ENCODE measurements around the gene SLC66A1.
A peak's percentile ranks its signal among the peaks of the same experiment; 100 is the strongest.
"Not testable (repeated sequence)": the region's sequence is repeated elsewhere in the genome, so short reads cannot be mapped to it uniquely, and the experiment has no call there.

The SLC66A1 gene, protein sequence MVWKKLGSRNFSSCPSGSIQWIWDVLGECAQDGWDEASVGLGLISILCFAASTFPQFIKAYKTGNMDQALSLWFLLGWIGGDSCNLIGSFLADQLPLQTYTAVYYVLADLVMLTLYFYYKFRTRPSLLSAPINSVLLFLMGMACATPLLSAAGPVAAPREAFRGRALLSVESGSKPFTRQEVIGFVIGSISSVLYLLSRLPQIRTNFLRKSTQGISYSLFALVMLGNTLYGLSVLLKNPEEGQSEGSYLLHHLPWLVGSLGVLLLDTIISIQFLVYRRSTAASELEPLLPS

DNA sequence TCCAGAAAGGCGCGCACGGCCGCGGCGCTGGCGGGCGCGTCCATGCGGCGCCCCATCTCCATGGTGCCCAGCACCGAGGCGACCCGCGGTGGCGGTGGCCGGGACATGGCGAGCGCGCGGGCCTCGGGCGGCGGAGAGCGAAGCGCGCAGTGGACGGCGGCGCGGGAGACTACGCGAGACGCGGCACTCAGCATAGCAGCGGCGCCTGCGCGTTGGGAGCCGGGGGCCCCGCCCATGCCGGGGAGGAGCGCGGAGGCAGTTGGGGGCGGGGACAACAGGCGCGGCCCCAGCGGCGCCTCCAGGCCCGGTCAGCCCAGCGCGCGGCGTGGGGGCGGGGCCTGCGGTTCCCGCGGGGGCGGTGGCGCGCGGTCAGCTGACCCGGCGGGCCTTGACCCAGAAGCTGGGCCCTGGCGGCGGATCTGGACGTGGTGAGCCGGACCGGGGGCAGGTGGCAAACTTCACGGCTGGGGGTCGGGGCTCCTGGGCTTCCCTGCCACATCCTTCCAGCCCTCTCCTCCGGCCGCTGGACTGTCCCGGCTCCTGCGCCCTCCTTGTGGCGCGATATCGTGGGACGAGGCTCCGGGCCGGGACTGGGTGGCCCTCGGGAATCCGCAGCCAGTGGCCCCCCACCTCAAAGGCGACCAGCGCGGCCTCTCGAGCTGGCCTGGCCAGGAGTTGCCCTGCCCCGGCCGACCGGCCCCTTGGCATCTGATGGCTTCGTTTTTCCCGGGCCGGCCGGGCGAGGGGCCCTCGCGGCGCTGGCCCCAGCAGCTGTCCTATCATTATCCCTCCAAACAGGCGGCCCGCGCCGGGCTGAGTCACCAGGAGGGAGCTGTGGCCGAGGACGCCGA is at the start of gene SLC66A1, which contains the start of gene AKR7A2:
Gene SLC66A1, plus strand, starts transcription at position 396 of the 851 bp plus-strand sequence. CDS start 5,352 bp downstream, outside the sequence.
Gene AKR7A2, minus strand, starts transcription at position 214 of the 851 bp plus-strand sequence. Its CDS starts 20 bp downstream, at position 194.
- peak; percentile 66 to 84 (median 83) for DNase-seq

DNA sequence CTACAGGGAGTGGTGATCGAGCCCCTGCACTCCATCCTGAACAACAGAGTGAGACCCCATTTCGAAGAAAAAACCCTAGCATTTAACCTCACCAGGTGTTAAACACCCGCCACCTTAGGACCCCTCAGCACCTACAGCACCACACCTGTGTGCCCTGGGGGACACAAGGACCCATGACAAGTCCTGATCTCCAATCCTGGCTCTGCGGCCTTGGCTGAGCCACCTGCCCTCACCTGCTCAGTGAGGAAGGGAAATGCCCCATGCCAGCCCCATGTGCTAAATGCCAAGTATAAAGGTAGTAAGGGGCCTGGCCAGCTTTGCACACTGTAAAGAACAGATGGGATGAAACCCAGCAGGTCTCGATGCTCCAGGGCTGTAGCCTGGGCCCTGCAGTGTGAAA is 49.4 kb upstream of the SLC66A1 start:
- DNase-seq: no peak

DNA sequence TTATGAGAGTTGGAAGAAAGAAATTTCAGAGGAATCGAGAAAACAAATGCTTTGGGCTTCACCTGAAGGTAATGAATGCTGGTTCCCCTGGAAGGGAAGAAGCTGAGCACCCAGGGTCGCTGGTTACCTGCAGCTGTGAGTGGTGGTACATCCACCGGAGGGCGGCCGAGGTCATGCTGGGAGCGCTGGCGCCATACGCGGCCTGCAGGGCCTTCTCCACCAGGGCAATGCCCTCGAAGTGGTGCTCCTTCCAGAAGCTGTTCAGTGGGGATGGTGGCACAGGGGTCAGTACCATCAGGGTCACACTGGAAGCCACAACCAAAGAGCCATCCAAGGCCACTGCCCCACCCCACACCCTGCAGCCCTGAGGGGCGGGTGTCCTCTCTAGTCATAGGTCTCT is 43.7 kb upstream of the SLC66A1 start:
- DNase-seq: no peak

DNA sequence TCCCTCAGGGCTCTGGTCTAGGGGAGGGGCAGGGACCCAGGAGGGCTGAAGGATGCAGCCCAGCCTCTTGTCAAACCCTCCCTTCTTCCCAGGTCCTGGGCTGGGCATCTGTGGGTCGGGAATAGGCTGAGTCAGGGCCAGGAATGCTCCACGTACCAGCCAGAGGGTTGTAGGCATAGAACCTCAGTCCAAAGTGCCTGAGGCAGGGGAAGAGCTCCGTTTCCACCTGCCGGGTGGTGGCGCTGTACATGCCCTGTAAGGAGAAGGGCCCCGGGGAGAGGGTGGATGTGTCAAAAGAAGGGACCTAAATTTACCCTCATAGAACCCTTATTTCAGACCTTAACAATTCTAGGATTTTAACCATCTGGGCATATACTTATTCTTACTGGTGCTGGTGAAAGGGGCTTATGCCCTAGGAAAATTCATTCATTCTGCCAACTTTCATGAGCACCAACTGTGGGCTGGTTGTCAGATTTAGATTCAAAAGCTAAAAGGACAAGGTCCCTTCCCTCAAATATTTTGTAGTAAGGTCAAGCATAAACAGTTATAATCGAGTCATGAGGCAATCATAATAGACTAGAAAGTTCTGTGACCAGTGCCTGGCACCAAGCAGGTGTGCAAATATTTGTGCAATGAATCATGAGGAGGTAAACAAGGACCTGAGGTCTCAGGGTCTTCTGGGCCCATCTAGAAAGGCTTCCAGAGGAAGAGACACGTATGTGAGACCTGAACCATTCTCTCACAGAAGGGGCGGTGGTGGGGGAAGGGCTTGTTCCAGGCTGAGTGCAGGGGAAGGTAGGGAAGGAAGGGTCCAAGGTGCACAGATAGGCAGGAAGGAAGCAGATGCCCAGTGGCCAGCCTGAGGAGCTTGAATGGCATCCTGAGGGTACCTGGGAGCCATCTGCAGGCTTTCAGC is 42.4 kb upstream of the SLC66A1 start:
- DNase-seq: not testable (repeated sequence)

DNA sequence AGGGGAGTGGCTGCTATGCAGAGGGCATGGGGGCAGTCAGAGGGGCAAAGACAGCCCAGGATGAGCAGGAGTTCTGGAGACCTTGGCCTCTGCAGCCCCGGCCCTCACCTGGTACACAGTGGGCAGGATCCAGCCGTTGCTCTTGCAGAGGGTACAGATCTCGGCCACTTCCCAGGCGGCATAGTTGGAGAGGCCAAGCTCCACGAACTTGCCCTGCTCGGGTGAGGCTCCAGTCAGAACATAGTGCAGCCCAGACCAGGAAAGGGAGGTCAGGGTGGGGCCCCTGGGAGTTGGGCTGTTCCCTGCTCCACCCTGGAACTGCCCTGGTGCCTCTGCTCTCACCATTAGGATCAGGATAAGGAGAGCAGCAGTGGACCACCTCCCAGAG is 41.8 kb upstream of the SLC66A1 start:
- not testable (repeated sequence) for DNase-seq

DNA sequence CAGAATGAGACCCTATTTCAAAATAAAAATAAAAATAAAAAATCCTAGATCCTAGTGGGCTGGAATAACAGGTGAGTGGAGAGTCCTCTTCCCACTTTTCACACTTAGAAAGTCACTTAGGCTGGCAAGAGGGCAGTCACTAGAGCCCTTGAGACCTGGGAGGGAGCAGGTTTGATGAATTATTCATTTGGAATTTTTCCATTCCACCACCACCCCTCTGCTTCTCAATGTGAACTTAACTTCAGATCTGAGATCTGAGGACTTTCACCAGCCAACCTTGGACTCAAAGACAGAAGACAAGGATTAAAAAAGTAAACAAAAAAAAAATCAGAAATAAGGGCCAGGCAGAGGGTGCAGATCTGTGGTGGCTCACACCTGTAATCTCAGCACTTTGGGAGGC is 40.1 kb upstream of the SLC66A1 start:
- no peak for DNase-seq

DNA sequence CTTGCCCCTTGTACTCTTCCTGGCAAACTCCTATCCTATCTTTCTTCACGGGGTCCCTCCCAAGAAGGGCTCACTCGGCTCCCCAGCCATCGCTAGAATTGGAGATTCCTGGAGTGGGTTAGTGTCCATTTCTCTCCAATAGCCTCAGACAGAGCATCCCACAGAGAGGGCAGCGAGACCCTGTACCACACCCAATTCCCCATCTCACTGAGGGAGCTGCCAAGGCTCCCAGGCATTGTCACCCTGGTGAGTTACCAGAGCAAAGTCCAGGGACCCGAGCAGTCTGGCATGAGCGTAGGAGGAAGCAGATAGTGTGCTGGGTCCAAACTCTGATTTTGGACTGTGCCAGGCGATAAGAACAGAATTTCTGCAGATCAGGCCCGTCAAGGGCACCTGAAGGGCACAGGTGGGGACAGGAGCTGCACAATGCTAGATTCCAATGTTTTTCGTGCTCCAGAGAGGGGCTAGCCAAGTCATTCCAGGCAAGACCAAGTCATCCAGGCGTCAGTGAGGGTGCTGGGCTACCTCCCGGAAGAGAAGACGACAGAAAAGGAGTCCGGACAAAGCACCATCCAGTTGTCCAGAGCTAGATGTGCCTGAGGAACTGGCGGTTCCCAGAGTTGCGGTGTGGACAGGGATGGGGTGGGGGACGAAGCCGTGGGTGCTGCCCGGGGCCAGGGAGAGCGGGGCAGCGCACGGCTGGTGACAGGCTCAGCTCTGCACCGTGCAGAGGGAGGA is 38.9 kb upstream of the SLC66A1 start:
- DNase-seq: no peak

DNA sequence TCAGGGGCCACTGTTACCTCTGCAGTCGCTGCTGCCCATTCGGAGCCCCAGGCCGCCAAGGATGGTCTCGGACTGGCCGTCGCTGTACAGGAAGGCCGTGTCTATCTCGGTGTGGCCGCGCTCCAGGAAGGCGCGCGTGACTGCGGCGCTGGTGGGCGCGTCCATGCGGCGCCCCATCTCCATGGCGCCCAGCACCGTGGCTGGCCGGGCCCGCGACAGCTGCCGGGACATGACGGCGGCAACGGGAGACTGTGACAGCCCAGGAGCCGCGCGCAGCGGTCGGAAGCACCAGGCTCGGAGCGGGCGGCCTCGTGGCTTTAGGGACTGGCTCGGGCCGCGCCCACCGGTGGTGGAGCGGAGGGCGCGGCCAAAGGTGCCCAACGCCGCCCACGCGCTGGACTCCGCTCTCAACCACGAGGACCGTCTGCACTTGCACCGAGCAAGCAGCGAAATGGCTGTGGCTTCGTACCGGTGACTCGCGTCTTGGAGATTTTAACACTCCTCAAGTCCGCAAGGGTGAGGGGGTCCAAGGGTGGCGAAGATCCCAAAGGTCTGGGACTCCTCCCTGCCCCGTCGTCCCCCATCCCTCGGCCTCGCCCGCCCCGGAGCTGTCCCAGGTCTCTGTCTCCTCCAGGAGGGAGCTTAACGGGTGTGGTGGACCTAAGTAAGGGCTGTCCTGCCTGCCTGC is 38.1 kb upstream of the SLC66A1 start:
- not testable (repeated sequence) for DNase-seq

DNA sequence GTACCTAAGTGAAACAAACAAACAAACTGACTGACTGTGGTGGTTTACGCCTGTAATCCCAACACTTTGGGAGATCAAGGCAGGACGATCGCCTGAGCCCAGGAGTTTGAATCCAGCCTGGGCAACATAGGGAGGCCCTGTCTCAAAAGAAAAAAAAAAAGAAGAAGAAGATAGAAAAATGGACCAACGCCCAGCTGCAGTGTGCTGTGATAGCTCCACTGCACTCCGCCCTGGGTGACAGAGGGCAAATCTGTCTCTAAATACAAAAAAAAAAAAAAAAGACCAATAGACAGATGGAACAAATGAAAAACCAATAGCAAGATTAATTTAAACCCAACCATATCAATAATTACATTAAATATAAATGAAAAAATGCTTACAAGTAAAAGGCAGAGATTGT is 37.5 kb upstream of the SLC66A1 start:
- no peak for DNase-seq

DNA sequence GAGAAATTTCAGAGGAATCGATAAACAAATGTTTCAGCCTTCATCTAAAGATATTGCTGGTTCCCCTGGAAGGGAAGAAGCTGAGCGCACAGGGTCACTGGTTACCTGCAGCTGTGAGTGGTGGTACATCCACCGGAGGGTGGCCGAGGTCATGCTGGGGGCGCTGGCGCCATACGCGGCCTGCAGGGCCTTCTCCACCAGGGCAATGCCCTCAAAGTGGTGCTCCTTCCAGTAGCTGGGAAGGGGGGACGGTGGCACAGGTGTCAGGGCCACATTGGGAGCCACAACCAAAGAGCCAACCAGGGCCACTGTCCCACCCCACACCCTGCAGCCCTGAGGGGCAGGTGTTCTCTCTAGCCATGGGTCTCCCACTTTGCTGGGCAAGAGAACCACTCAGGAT is 28.2 kb upstream of the SLC66A1 start:
- DNase-seq: no peak

DNA sequence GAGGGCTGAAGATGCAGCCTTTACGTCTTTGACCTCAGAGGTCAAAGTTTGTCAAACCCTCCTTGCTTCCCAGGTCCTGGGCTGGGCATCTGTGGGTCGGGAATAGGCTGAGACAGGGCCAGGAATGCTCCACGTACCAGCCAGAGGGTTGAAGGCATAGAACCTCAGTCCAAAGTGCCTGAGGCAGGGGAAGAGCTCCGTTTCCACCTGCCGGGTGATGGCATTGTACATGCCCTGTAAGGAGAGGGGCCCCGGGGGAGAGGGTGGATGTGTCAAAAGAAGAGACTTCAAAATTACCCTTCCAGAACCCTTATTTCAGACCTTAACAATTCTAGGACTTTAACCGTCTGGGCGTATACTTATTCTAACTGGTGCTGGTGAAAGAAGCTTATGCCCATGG is 27.2 kb upstream of the SLC66A1 start:
- DNase-seq: no peak

DNA sequence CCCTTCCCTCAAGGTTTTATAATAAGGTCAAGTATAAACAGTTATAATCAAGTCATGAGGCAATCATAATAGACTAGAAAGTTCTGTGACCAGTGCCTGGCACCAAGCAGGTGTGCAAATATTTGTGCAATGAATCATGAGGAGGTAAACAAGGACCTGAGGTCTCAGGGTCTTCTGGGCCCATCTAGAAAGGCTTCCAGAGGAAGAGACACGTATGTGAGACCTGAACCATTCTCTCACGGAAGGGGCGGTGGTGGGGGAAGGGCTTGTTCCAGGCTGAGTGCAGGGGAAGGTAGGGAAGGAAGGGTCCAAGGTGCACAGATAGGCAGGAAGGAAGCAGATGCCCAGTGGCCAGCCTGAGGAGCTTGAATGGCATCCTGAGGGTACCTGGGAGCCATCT is 26.8 kb upstream of the SLC66A1 start:
- not testable (repeated sequence) for DNase-seq

DNA sequence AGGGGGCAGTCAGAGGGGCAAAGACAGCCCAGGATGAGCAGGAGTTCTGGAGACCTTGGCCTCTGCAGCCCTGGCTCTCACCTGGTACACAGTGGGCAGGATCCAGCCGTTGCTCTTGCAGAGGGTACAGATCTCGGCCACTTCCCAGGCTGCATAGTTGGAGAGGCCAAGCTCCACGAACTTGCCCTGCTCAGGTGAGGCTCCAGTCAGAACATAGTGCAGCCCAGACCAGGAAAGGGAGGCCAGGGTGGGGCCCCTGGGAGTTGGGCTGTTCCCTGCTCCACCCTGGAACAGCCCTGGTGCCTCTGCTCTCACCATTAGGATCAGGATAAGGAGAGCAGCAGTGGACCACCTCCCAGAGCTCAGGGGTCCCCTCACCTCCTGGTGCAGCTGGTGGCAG is 26.3 kb upstream of the SLC66A1 start:
- DNase-seq: not testable (repeated sequence)

DNA sequence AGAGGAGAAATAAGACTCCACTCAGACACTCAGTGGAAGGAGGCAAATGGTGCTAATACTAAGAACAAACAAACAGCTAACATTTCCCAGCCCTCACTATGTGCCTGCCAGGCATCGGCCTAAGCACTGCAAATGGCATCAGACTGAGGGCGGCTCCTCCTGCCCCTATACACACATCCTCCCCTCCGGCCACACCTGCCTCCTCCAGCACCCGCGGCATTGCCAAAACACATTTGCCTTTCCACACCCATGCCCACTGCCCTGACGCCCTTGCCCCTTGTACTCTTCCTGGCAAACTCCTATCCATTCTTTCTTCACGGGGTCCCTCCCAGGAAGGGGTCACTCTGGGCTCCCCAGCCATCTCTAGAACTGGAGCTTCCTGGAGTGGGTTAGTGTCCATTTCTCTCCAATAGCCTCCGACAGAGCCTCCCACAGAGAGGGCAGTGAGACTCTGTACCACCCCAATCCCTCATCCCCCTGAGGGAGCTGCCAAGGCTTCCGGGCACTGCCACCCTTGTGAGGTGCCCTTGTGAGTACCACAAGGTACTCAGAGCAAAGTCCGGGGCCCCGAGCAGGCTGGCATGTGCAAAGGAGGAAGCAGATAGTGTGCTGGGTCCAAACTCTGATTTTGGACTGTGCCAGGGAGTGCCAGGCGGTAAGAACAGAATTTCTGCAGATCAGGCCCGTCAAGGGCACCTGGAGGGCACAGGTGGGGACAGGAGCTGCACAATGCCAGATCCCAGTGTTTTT is 24.5 kb upstream of the SLC66A1 start:
- DNase-seq: no peak

DNA sequence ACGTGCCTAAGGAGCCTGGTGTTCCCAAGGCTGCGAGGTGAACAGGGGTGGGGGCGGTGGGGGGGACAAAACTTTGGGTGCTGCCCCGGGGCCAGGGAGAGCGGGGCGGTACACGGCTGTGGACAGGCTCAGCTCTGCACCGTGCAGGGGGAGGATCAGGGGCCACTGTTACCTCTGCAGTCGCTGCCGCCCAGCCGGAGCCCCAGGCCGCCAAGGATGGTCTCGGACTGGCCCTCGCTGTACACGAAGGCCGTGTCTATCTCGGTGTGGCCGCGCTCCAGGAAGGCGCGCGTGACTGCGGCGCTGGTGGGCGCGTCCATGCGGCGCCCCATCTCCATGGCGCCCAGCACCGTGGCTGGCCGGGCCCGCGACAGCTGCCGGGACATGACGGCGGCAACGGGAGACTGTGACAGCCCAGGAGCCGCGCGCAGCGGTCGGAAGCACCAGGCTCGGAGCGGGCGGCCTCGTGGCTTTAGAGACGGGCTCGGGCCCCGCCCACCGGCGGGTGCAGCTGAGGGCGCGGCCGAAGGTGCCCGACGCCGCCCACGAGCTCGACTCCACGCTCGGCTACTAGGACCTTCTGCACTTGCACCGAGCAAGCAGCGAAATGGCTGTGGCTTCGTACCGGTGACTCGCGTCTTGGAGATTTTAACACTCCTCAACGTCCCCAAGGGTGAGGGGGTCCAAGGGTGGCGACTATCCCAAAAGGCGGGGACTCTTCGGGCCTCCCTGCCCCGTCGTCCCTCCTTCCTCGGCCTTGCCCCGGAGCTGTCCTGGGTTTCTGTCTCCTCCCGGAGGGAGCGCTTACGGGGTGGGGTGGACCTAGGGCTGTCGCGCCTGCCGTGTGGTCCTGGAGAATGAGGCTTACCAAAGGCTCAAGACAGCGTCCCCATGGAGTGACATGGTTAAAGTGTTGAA is 23.5 kb upstream of the SLC66A1 start, which contains the start of gene AKR7A3:
Gene AKR7A3, minus strand, starts transcription at position 447 of the 918 bp plus-strand sequence. Its CDS starts 61 bp downstream, at position 386.
- DNase-seq: peak; percentile 6 to 27 (median 22)

DNA sequence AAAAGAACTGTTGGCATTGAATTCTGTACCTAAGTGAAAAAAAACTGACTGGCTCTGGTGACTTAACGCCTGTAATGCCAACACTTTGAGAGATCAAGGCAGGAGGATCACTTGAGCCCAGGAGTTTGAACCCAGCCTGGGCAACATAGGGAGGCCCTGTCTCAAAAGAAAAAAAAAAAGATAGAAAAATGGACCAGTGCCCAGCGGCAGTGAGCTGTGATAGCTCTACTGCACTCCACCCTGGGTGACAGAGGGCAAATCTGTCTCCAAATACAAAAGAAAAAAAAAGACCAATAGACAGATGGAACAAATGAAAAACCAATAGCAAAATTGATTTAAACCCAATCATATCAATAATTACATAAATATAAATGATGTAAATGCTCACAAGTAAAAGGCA is 22.9 kb upstream of the SLC66A1 start:
- no peak for DNase-seq

DNA sequence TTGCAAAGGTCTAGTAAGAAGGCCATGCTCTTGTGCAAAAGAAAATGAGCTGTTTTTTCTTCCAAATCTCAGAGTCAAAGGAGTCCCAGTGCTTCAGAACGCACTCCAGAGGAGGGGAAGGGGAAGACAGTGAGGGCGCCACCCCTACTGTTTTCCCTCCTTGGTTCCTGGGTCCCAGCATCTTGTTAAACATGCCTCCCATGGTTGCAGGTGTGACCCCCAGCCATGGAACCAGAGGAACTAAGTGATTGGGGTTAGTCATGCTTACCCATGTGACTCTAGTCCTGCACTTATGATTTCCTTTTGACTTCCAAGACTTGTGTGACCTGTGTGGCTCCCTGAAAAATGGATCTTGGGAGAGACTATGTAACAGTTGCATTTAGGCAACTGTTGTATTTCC is 17.5 kb upstream of the SLC66A1 start:
- no peak for DNase-seq

DNA sequence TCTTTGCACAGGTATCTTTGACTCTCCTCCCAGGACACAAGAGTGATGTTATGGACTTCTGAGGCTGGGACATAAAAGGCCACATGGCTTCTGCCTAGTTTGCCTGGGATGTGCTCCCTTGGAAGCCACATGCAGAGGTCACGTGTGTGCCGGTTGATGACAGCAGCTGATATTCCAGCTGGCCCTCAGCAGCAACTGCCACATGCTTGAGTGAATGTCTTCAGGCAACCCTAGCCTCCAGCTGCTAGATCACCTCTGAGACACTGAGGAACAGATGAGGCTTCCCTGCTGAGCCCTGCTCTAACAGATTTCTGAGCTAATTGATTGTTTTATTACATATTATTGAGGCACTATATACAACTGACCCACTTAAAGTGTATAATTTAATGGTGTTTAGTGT is 11.9 kb upstream of the SLC66A1 start:
- DNase-seq: no peak

DNA sequence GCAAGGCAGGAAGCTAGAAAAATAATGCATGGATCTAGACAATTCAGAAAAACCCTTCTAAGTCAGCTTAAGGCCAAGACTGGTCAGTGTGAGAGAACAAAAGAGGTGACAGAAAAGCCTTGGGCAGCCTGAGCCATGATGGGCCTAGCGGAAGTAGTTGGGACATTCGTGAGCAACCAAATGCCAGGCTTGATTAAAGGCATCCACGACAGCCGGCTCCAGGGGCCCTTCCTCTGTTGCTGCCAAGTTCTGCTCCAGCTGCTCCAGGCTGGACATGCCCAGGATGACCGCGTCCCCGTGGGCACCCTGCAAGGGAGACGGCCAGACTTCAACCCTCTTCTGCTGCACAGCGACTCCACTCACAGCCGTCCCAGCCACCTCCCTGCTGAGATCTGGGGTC is 8.0 kb upstream of the SLC66A1 start:
- not testable (repeated sequence) for DNase-seq

DNA sequence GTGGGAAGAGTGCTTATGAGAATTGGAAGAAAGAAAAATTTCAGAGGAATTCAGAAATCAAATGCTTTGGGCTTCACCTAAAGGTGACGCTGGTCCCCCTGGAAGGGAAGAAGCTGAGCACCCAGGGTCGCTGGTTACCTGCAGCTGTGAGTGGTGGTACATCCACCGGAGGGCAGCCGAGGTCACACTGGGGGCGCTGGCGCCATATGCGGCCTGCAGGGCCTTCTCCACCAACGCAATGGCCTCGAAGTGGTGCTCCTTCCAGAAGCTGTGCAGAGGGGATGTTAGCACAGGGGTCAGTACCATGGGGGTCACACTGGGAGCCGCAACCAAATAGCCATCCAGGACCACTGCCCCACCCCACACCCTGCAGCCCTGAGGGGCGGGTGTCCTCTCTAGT is 6.2 kb upstream of the SLC66A1 start:
- no peak for DNase-seq

Measured in activated CD4-positive, CD25-positive, alpha-beta regulatory T cell (primary cell).